HG02852 (cell line): ENCODE data around the gene POU6F2.

Source experiments
- ATAC-seq: cut with Tn5 transposase; IDR thresholded peaks from one replicate; pipeline ENCODE4 v1.9.1; 2021; ENCODE audit warnings: mild to moderate bottlenecking, moderate library complexity; ENCODE audit not compliant: unreplicated experiment

The POU6F2 gene

GRCh38 chr7:39383136-39383535, 405.4 kb downstream of the POU6F2 start:
- no peak for ATAC-seq

- ATAC-seq, result no peak
Observed at GRCh38 chr7:39384386-39384785, 406.7 kb downstream of the POU6F2 start.

DNA sequence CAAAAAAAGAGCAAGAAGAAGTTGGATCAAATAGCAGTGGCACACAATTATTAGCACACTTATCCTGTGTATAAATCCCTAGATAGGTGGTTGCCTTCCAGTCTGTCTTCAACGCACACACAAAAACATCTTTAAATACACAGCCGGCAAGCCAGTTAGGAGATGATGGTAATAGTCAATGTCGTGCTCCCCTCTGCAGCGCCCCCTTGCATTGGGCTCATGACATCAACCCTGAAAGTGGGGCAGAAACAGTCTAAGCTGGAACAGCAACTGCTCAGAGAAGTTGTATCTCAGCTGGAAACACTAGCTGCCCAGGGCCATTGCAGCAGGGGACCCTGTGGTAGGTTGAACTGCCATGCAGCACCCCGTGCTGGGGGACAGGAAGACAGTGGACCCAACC, 409.0 kb downstream of the POU6F2 start:
- ATAC-seq, result no peak

GRCh38 chr7:39392151-39392550, 414.4 kb downstream of the POU6F2 start:
- no peak for ATAC-seq

DNA sequence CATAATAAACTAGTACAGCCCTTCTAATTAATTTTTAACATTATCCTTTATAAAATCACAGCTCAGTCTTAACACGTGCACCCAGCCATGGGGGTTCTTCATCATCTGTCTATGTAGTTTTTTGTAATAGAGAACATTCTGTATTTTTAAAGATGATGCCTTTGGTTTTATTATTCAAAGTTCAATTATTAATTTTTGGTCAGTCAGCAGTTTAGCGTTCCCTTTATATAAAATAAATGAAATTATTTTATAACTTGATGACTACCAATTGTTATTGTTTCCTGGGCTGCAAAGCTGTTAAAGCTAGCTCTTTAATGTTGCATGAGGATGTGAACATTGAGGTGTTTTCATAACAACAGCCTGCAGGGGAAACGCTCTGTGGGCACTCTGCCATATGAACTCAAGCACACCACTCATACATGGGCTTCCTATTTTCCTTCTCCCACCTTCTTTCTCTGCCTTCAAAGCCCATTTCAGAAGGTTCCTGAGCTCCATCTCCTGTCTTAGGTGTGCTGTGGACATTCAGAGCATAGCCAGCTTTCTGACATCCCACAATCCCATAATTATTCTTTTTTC, 416.5 kb downstream of the POU6F2 start:
- no peak for ATAC-seq

DNA sequence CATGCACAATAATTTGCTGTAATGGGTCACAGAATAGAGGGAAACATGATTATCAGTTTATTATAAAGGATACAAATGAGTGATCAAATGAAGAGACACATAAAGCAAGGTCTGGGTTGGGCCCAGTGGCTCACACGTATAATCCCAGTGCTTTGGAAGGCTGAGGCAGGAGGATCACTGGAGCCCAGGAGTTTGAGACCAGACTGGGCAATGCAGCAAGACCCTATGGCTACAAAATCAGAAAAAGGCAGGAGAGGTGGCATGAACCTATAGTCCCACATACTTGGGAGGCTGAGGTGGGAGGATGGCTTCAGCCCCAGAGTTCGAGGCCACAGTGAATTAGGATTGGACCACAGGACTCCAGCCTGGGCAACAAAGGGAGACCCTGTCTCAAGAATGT, 421.7 kb downstream of the POU6F2 start:
- no peak for ATAC-seq

DNA sequence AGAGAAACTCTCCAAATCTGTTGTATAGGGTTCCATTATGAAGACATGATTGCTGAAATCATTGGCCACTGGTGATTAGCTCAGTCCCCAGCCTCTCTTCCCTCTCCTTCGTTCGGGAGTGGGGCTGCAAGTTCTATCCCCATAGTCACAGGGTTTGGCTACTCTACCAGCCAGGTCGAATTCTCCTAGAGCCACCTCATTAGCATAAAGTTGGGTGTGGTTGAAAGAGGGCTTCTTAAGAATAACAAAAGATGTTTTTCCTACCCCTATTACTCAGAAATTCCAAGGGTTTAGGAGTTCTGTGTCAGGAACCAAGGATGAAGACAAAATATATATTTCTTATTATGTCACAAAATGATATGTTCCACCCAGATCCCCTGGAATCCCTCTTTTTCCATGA, 422.3 kb downstream of the POU6F2 start:
- no peak for ATAC-seq

GRCh38 chr7:39400836-39401235, 423.1 kb downstream of the POU6F2 start:
- ATAC-seq, result no peak

GRCh38 chr7:39402034-39402433, 424.3 kb downstream of the POU6F2 start:
- no peak for ATAC-seq

GRCh38 chr7:39404907-39405306, 427.2 kb downstream of the POU6F2 start:
- no peak for ATAC-seq

- no peak for ATAC-seq
Observed at GRCh38 chr7:39405581-39405980, 427.9 kb downstream of the POU6F2 start.

DNA sequence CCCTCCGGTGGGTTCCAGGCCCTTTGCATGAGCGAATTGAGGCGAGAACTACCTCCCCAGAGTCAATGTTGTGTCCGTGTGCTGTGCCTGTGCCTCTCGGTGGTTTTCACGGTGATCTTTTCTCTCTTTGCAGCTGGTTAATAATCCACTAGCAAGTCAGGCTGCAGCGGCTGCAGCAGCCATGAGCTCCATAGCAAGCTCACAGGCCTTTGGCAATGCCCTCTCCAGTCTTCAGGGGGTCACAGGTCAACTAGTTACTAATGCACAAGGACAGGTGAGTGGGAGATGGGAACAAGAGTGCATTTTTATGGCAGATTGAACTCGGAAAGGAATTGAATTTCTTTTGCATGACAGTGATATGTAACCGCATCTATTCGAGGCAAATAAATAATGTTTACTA, 428.8 kb downstream of the POU6F2 start:
- ATAC-seq, result no peak

DNA sequence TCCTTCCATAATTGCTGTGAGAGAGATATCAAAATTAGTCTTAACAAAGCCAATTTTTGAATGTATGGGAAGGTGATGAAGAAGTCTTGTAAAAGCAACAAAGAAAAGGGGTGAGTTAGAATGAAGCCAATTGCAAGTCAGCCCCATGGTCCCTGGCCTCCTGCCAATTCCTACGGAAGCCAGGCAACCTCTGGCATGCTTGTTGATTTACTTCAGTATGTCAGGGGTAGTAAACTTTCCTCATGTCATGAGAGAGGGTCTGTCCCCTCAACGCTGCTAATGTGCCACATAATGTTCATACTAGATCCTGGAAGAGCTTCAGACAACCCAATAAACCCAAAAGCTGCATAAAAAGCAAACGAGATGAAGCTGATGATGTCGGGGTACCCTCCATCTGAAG, 429.4 kb downstream of the POU6F2 start:
- no peak for ATAC-seq

- no peak for ATAC-seq
Observed at GRCh38 chr7:39407723-39408122, 430.0 kb downstream of the POU6F2 start.

DNA sequence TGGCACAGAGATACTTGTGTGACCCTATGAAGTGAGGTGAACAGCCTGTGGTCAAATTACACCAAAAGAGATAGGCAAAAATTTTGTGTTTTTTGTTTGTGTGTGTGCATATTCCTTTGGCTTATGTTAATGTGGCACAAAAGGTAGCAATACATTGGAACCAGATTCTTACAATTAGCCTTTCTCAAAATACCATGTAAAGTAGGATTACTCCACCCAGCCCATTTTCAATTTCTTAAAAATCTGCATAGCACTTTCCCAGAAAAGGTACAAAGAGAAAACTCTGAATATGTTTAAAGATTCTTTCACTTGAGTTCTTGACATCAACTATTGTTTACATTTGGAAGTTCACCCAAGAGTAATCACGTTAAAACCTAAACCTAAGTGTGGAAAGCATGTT, 431.2 kb downstream of the POU6F2 start:
- ATAC-seq, result no peak

- ATAC-seq, result no peak
Observed at GRCh38 chr7:39410582-39410981, 432.9 kb downstream of the POU6F2 start.

DNA sequence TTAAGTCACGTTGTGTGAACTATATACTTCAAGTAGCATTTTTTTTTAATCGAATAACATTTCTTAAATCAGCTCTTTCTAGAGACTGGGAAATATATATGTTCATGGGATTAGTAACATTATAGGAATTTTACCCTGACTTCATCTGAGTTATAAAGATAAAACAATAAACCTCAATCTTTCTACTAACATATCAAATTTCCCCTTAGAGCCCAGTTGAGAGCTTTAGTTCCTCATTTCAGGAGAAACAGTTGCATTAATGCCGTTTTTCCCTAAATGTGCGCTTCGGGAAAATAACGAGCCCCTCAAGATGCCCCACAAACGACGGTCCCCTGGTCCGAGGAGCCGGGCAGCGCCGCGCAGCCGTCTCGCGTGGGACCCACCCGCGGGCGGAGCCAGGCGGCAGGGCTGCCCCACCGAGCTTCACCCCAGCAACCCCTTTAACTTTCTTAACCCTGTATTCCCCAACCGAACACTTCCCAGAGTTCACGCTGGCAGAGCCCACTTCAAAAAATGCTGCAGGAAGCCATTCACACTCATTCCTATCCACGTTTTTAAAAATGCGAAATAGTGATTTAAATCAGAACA, 436.0 kb downstream of the POU6F2 start:
- ATAC-seq, result peak; percentile 8

DNA sequence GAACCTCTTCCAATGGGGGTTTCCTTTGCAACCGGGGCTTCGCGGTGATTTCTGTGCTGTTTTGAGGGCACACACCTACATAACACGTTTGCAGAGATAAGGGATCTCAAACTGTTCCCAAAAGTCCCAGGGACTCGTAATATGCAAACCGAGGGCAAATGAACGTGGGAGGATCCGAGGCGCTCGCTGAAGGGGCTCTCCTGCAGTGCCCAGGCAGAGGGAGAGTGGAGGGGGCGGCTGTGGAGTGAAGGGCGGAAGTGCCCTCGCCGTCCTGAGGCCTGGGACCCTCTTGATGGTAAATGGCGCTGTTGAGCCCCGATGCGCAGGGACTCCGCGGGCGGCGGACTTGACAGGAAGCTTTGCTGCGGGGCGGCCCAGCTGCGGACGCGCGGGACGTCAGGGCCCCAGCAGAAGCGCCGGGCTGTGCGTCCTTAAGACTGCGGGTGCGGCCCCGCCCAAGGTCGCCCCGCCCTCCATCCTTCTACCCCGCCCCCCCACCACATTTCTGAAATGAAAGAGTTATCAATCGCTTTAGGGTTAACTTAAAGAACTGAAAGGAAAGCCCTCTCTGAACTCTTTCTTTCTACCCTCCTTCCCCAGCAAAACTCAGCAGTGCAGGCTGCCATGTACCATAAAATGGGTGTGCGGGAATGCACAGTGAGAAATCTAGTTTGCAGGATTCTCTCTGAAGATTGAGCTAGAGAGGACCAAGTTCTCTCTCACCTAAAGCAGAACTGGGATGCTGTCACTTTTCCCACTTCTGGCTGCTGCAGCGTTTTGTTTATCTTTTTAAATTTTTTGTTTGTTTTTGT, 436.7 kb downstream of the POU6F2 start:
- ATAC-seq, result peak; percentile 75

GRCh38 chr7:39415091-39415787, 437.5 kb downstream of the POU6F2 start:
- no peak for ATAC-seq

- ATAC-seq, result no peak
Observed at GRCh38 chr7:39416866-39417265, 439.2 kb downstream of the POU6F2 start.

- ATAC-seq, result no peak
Observed at GRCh38 chr7:39417642-39418041, 439.9 kb downstream of the POU6F2 start.

GRCh38 chr7:39421251-39421650, 443.5 kb downstream of the POU6F2 start:
- no peak for ATAC-seq
